GM19455 (cell line): ENCODE data around the gene CAPZB.

Experiments
- ATAC-seq: cut with Tn5 transposase; IDR thresholded peaks from one replicate; pipeline ENCODE4 v1.9.1; 2021; ENCODE audit not compliant: unreplicated experiment

Gene CAPZB

DNA sequence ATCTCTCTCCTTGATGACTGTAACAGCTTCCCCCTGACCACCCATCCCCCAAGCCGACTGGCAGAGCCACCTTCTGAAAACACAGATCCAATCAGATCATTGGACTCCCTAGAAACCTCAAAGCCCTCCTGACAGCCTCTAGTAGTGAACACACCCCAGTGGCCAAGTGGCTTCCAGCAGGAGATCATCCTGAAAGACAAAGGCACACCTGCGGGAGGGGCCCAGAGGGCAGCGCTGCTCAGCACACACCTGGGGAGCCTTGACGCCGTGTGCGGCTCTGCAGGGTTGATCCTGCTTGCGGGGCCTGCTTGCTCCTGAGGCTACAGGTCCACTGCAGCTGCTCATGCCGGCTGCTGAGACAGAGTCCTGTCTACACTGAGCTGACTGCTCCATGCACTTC, 131.7 kb downstream of the CAPZB start:
- ATAC-seq: no peak

DNA sequence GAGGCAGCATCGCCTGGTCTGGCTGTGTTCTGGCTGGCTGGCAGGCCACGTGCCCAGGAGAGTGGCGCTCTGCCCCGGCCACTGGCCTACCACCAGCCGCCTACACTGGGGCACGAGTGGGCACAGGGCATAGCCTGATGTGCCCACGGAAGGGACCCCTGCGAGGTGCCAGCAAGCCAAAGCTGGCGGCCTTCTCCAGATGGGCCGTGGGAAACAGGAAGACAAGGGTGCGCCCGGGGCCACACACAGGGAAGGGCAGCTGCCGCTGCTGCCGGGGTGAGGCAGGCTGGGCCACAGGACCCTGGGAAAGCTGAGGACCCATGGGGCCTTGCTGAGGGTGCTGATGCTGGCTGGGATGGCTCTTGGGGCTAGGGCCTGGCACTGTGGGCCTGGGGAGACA, 132.5 kb downstream of the CAPZB start:
- ATAC-seq: no peak

DNA sequence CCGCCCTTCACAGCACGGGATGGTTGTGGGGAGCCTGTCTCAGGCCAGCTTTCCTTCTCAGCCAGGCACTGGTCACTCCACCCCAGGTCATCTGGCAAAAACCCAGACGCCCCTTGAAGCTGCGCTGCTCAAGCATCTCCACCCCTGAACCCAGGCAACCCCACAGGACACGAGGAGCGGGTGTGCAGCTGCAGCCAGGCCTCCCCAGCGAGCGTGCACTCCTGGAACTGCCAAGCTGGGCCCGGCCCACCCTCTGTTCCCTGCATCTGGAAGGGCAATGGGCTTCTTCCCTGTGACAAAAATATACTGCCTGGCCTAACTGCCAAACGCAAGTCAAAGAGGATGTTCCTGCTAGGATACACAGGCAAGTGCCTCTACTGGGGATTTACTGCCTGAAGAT, 133.5 kb downstream of the CAPZB start:
- no peak for ATAC-seq

DNA sequence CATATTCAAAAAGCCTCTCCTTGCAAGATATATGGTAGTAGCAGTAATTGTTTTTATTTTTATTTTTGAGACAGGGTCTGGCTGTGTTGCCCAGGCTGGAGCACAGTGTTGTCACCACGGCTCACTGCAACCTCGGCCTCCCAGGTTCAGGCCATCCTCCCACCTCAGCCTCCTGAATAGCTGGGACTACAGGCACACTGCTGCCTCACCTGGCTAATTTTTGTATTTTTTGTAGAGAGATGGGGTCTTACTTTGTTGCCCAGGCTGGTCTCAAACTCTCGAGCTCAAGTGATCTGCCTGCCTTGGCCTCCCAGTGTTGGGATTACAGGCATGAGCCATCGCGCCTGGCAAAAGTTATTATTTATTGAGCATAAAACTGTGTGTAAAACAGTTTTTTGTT, 134.8 kb downstream of the CAPZB start:
- no peak for ATAC-seq

DNA sequence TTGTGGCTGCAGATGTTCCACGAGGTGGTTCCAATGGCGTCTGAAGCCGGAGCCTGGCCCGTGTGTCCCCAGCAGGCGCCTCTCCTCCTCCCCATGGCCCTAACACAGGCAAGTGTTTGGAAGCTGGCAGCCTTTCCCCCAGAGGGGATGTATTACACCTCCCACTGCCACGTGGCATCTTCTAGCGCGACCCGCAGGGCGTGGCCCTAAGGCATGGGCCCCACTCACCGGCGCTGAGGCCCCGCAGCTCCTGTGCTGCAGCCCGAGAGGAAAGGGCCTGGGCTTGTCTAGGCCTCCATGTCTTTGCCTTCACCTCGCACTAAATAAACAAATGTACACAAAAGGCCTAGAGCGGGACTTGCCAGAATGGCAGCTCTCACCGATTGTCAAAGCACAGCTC, 135.3 kb downstream of the CAPZB start:
- ATAC-seq: no peak

DNA sequence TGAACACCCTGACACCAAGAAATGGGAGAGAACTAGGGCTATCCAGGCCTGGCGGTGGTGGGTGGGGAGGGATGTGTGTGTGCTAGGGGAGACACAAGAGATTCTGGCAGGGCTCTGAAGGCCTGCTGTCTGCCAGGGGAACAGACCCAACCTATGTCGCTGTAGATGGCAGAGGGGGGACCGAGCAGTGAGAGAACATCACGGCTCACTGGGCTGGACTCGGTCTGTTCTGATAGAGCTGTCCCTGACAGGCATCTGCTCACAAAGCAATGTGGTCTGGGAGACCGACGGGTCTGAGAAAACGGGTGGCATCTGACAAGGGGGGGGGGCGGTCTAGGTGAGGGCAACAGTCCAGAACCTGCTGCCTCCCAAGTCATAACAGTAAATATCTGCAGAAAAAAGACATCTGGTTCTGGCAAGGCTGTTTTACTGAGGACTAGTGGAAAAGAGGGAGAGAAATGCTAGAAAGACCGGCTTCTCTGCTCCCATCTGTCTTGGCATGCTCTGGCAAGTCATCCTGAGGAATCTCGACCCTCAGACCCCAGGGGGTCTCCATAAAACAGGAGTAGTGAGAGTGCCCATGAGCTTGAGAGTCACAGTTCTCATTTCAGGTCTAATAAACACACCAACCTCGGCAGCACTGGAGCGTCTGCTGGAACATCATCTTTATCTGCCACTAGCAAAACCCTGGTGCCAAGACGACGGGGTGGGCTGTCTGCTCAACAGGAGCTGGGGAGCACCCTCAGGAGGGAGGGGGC, 136.7 kb downstream of the CAPZB start:
- ATAC-seq: no peak

DNA sequence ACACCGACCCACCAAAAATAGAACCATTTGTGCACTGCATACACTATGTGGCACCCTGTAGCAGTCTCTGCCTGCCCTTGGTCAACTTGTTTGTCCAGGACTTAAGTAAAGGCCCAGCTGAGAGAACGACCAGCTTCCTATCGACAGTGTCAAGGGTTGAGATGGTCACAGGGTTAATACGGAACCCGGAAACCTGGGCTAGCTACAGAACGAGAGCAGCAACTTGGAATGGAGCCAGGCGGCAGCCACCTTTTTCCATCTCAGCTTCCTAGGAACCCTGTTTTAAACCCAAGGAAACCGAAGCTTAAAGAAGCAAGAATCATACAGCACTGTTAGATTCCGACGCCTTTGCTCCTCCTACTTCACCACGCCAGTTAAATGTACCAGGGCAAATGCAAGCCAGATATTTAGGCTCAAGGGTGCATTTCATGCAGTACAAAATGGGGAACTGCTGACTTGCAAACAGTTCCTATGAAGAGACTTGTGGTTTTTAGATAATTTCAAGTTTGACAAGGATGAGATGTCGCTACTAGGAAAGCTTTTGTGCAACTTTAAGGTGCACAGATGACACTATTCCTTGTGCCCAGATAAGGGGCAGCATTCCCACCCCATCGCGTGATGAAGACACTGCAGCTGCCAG, 137.7 kb downstream of the CAPZB start:
- no peak for ATAC-seq

DNA sequence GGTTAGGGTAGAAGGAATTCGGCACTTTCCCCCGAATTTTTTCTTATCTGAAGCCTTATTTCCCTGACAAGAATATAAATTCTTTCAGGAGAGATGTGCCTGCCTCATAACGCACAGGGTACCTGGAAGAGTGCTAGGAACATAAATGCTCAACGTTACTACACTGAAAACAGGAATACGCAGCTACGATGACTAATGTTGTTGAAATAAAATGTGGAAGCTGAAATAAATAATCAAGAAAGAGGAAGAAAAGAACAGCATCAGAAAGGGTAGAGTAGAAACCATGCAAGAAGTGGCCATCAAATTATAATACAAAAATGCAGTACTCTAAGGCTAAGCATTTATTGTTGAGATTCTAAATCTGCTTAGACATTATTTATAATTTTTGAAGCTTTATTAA, 139.3 kb downstream of the CAPZB start:
- ATAC-seq: no peak

DNA sequence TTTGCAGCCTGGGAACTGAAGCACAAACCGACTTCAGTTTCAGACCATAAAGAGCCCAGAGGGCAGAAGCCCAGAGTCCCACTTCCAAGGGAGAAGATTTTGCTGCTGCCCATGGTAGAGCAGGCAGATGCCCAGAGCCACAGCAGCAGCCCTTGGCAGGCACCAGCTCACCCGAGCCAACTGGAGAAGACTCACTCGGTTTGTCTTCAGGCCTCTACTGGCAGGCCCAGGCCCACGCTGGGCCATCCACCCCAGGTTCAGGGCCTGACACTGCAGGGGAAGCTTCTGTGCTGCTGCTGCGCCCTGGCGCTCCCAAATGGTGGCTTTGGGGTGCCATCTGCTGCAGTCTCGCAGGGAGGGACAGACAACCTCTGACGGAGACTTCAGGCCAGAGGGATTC, 139.9 kb downstream of the CAPZB start:
- no peak for ATAC-seq

DNA sequence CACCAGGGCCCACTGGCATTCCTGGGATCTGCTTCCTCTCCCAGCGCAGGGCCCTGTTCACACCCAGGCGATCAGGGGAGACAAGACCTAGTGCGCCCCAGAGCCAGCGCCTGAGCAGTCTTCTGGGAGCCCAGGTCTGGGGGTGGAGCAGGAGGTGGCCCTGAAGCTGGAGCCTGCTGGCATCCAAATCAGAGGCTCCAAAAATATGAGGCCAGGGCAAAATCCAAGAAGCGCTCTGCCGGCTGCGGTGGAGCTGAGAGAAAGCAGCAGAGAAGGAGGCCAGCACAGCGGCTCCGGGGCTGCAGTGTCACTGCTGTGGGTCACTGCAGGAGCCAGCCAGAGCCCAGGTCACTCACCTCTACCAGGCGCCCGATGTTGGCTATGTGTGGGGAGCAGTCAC, 140.5 kb downstream of the CAPZB start:
- no peak for ATAC-seq

DNA sequence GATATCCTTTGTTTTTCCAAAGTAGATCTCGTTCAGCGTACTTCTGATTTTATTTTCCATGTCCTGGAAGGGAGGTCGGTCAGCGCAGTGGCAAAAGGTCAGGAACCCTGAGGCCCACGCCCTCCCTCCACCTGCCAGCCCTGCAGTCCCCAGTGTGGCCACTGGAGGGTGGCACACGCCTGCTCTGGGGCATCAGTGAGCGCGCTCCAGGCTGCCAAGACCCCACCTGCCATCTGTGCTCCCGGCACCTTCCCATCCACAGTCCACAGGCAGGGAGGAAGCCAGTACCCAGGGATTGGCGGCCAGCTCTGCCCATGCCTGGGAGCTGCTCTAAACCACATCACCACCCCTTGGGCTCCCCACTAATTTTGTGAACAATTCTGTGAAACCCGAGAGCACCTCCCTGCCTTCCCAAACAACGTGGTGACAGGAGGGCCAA, 140.9 kb downstream of the CAPZB start:
- no peak for ATAC-seq

DNA sequence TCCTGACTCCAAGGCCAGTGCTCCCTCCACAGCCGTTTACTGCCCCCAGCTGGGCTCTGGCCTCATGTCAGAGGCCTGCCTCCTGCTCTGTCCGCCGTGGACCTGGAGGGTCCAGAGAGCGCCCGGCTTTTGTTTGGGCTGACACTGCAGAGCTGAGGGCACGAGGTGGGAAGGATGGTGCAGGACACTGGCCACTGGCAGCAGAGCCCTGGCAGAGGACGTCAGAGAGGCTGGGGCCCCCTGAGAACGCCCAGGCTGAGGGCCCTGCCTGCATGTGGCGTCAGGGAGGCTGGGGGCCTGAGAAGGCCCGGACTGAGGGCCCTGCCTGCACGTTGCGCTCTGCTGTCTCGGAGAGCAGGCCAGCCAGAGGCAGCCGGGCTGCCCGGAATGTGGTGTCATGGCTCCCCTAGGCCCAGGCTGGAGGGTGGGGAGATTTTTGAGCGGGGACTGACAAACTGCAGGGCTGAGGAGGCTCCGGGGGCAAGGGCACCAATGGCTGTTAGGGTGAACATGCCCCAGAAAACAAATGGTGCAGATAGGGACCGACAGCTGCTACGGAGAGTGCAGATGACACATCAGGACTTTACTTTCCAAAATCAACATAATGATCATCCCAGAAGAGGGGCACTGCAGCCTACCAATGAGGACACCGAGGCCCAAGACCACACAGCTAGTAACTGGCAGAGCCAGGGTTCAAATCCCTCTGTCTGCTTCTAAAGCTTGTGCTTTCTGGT, 141.6 kb downstream of the CAPZB start:
- no peak for ATAC-seq

DNA sequence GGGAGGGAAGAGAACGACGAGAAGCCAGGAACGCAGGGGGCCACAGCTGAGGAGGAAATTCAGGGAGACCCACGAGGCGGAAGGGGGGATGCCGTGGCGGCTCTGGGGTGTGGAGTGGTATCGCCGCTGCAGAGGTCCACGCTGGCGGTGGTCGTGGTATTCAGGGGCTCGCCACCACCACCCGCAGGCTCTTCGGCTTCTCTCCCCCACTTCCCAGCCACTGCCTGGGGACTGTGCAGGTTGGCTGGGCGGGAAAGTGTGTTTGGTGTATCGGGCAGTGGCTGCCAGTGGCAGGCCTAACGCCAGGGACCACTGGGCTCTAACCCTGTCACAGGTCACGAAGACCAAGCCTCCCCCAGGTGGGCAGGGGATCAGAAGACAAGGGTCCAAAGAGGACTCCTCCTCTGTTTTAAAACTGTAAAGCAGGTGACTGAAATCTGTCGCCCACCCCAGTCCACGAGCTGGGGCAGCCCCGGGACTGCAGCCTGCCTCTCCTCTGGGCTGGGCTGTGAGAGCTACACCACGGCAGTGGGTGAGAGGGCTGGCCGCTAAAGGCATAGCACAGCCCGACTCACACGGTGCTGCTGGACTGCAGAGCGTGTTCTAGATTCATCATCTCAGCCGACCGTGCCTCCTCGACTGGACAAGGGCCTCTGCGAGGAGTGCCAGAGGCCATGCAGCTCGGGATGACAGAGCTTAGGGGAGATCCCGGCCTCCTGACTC, 142.3 kb downstream of the CAPZB start:
- ATAC-seq: no peak

DNA sequence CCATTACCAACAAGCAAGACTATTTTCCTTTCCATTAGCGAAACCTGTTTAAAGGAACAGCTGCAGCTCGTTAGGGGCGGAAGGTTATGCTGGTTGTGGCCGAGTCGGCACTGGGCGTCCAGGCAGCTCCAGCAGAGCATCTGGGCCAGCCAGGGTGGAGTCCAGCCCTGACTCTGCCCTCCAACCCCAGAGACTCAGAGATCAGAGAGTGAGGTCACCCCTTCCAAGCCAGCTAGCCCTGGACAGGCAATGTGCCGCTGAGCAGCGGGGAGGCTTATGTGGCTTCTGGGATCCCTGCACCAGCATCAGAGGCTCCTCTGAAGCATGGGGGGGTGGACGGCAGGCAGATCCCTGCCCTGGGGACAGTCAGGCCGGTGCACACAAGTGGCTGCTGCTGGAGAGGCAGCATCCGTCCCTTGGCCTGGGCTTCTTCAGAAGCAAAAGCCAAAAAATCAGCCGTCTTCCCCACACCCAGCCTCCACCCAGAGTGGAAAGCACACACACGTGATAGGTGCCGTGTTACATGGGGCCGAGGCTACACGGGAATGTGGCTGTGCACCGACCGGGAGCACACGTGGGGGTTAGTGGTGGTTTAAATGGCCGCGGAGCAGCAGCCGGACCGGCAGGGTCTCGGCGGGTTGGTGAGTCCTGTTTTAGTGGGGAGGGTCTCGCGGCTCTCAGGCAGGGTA, 143.1 kb downstream of the CAPZB start:
- ATAC-seq: no peak

DNA sequence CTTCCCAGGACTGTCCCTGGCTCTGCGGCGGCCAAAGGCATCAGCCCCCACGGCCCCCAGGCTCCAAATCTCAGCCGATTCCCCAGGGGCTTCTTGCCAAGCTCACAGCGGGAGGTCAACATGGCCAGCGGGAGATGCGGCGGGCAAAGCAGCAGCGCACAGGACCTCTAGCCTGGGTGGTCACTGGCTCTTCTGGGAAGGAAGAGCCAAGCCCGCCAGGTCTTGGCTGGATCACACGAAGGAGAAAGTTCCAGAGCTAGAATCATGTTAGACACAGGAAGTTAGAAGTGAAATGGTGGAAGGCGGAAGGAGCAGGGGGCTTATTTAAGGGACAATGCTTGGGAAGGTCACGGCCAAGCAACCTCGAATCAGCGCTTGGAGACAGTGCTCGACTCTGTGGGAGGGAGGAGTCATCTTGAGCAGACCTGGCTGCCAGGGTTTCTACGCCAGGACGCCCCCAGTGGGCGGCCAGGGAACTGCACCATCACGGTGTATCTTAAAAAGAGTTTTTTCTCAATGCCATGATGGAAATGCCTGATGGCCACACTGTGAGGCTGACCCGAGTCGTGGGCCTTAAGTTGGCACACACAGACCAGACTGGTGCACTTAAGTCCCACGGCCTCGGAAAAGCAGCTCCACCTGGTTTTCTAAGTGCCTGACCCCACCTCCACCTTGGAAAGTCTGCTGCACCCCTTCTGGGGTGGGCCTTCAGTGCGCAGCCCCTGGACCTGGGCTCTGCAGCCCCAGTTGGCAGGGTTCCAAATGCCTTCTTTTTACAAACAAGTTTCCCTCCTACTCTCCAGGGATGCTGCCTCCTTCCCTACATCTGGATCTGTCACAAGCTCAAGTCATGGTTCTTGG, 143.9 kb downstream of the CAPZB start:
- no peak for ATAC-seq

DNA sequence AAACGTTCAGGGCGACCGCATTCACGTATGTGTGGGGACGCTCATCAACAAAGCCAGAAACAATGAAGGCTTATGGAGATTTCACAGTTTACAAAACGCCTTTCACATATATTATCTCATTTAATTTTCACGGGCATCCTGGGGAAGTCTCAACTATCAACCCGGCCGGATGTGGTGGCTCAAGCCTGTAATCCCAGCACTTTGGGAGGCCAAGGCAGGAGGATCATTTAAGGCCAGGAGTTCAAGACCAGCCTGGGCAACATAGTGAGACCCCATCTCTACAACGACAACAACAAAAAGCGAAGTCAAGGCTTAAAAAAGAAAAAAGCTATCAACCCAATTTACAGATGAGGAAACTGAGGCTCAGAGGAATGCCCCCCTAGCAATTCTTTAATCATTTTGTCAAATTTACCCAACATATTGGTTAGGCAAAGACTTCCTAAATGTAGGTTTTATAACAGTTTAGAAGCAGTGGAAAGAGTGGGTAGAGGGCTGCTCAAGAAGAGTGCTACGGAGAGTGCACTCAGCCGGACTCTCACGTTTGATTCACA, 144.9 kb downstream of the CAPZB start:
- no peak for ATAC-seq

DNA sequence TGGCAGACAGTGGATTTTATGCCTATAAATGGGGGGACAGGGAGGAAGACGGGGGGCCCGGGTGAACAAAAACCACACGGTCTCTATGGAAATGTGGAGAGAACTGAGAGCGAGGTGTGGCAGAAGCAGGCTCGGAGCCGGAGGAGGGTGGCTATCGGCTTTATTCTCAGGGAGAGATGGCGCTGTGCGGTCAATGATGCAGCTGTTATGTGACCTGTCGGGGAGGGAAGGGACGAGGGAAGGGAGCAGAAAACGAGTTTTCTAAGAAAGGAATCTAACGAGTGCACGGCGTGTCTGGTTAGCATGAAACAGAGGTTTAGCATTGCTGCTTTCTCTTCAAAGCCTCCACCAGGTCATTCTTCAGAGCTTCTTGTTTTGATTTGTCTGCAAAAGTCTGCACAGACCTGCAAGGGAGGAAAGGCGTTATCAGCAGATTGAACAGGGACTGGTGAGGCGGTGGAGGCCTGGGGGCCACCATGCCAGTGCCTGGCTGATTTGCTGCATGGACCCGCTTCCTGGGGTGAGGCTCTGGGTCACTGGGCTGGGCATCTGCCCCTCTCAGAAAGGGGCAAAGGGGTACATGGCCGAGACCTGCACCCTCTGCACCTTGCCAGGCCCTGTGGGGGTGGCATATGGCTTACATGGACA, 146.0 kb downstream of the CAPZB start:
- no peak for ATAC-seq

DNA sequence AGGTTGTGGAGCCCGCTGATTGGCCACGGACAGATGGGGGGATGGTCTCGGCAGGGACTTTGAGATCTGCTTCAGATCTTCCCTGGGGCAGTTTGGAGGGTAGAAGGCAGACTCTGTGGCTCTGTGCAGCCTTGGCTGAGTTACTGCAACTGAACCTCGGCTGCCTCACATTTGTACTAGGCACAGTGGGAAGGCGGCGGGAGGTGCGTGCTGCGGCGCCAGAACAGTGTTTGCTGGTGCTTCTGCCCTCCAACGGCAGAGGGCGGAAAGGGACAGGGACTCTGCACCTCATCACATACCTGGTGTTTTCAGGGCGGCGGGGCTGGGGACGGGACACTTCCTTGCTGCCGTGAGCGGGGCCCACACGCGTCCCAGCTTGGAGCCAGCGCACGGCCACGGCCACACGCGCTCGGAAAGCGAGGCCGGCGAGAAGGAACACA, 147.0 kb downstream of the CAPZB start:
- ATAC-seq: no peak

DNA sequence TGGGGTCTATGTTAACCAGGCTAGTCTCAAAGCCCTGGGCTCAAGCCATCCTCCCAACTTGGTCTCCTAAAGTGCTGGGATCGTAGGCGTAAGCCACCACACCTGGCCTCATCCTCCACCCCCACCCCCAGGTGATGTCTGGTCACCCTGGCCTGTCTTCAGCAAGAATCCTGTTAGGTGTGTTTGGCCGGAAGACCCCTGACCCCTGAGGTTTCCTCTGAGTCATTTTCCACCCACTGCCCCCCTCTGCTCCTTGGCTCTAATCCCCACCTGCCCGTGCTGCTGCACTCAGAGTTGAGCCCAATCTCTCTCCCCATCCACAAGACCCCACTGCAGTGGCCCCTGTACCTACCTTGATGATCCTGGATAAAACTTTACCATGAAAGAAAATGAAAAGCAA, 148.1 kb downstream of the CAPZB start:
- no peak for ATAC-seq
